ENCODE measurements around the gene DDX1.

DDX1 gene

DNA sequence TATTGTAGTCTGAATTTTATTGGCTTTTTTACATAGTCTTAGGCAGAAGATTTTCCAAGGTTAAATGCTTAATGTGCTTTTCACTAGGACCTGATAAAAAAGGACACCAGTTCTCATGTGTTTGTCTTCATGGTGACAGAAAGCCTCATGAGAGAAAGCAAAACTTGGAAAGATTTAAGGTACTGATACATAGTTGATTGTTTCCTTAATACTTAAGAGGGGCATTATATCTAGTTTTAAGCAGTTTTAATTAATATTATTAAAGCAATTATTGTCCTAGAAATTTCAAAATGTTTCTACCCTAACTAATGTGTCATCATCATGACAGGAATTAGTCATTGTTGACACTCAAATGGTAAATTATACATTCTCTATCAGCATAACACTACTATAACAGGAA, 35.3 kb downstream of the DDX1 start:
- no peak for DNase-seq

DNA sequence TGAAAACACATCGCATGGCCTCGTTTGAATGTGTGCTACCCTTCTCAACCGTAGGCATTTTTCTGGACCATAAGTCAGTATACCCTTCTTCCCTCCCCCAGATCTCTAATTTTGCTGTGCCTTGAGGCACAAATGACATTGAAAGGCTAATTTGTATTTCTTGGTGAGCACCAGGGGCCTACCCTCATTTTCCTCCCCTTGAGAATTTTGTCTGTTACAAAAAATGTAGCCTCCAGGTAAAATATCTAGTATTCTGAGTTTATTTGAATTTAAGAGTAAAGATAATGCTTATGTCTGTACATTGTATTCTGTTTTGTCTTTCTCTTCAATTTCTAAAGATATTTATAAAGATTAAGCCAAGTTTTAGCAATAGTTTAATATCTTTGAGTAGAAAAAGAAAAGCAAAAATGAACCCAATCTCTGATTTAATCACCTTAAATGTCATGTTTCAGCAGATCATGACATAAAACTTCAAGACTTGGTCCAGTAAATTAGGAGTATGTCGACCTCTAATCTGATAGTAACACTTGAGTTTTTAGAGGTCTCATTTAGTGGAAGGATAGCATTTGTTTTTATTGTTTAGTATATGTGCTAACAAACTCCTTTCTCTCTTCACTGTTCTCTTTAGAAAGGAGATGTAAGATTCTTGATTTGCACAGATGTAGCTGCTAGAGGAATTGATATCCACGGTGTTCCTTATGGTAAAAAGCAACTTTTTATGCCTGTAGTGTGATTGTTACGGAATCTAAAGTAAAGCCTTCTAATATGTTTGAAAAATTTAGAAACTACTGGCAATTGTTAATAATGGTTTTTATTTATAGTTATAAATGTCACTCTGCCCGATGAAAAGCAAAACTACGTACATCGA, 36.4 kb downstream of the DDX1 start:
- no peak for DNase-seq

DNA sequence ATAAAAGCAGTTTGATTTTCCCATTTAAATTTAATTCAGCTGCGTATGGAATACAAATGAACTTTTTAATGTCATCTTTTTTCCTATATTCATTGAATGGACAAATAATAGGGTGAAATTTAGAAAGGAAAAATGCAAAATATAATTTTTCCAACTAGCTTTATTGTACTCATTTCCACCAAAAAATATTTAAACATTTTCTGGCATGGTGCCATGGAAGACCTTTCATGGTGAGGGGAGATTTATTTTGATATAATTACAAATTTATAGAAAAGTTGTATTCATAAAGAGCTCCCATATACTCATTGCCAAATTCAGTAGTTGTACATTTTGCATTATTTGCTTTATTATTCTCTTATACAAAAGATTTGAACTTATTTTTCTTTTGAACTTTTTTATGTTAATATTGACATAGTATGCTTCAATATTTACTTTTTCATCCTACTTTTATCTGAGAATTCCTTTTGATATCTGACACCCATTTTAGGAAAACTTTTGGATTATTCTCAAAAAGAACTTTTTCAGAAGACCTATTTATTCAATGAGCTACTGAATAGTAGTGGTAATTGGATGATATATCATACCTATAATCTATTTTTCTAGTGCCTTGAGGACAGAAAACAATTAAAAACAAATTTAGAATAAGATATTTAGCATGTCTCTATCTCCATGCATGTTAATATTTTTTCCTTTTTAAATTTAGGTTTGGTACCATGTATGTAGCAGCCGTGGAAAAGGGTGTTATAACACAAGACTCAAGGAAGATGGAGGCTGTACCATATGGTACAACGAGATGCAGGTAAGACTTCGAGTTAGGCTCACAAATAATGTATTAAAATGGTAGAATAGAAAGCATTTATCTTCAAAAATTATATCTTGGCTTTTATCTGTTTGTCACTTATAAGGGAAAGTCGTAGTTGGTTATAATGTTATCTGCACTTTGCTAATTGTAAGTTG, 37.5 kb downstream of the DDX1 start:
- no peak for DNase-seq

DNA sequence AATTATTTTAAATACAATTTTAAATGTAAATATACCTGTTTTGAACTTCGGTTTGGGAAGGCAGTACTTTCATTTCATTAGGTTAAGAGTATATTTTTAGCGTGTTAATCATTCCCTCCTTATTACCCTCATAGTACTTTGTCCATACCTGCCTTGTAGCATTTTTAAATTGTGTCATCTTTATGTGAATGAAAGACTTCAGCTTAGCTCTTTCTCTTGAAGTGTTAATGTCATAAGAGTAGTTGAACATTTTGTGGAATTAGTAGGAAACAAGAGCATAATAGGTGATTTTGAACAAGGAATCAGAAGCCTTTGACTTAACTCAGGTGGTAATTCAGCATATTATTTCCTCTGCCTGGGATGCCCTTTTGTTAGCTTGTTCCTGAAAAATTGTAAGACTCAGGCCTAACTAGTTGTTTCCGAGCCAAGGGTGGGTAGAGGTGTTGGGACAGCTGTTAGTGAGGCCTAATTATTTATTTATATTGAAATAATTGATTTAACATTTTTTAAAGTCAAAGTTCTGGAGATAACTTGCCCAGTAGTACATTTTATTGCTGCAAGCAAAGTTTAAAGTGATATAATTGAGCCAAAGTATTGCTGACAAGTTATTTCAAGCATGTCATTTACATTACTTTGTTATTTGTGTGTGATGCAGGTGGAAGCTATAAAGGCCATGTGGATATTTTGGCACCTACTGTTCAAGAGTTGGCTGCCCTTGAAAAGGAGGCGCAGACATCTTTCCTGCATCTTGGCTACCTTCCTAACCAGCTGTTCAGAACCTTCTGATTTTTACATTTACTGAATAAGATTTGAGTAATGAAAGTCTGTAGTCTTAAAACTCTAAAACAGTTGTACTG, 38.7 kb downstream of the DDX1 start:
- no peak for DNase-seq

- no peak for DNase-seq
These were observed 39.5 kb downstream of the DDX1 start for GRCh38 chr2:15630978-15631719.

- DNase-seq = no peak
These were observed 40.2 kb downstream of the DDX1 start for GRCh38 chr2:15631883-15632282.

DNA sequence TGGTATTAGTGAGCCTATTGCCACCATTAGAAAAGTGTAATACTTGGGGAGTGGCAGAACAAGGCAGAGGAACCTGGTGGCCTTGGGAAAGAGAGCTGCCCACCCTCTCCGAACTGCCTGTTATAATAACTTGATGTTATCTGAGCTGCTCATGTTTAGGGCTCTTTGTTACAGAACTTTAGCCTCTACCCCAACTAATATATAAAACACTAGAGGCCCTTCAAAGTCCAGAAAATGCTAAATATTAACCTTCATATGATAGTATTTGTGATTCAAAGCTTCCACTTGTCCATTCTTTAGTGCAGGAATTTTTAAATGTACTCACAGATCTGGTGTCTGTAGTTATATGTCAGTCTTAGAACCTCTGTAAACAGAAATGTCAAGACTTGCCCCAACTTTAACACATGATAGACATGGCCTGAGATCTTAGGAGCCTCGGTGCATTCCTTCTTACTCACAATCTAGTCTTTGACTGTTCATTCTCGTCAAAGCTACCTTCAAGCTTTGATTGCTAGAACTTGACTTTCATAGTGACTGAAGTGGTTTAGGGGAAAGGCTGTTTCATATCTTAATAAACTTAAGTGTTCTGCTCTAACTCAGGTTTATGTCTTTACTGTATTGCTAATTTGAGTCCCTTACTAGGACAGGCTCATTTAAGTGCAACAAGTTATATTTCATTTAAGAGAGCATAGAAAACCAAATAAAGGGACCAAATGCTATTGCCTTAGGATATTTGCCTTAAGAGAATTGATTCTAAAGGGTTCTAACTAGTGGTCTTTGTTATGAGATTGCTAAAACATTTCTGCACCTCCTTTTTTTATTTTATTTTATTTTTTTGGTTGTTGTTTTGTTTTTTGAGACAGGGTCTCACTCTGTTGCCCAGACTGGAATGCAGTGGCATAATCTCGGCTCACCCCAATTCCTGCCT, 41.6 kb downstream of the DDX1 start:
- no peak for DNase-seq

GRCh38 chr2:15633971-15634346, 42.3 kb downstream of the DDX1 start:
- DNase-seq = no peak

DNA sequence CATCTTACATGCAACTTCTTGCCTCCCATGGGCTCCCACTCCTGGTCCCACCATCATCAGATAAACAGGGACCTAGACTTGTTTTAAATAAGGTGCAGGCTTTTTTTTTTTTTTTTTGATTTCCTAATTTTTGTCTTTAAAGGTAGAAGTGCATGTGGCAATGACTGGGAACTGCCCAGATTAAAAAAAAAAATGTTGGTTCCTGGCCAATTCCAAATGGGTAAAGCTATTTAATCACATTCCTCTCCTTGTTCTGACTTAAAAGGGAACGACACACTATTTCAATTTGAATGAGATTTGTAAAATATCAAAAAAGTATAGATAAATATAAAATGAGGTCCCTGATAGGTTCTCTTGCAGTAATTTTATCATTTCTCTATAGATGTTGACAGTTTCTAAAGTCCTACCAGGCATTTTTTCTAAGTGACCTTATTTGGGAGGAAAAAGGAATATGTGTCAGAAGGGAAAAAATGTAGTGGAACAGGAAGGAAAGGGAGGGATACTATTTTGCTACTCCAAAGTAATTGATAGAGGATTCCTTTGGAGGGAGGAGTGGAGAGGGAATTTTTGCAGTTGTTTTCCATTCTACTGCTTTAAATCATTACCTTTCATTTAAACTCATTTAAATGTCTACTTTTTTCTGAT, 43.3 kb downstream of the DDX1 start:
- DNase-seq = no peak

- DNase-seq = peak in 52 of 56 donors; percentile 7 to 88 (median 56)
These were observed 45.5 kb downstream of the DDX1 start for GRCh38 chr2:15636972-15637785.

- DNase-seq = no peak
These were observed 47.1 kb downstream of the DDX1 start for GRCh38 chr2:15638720-15639119.

DNA sequence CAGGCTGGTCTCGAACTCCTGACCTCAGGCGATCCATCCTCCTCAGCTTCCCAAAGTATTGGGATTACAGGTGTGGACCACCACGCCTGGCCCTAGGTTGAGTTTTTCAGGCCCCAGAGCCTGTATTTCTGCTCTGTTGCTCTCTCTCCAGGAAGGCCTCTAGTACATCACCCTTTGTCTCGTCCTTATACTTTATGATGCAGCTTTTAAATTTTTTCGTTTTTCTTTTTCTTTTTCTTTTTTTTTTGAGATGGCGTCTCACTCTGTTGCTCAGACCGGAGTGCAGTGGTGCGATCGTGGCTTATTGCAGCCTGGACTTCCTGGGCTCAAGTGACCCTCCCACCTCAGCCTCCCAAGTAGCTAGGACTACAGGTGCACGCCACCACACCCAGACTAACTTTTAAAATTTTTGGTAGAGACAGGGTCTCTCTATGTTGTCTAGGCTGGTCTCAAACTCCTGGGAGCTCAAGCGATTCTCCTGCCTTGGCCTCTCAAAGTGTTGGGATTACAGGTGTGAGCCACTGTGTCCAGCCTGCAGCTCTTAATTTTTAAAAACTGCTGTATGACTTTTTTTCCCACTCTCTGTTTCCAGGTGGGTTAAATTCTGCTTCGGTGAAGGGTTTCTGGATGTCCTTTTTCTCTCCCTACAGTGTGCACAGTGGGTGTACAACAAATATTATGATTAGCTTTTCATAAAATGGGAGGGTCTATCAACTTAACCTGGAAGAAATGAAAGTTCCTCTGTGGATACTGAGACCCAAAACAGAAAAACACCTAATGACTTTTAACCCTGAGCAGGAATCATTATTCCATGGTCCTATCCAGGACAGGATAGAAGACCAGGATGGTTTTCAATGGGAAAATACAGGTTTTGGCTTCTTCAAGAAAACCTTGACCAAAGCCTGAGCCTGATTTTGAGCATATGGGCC, 47.9 kb downstream of the DDX1 start:
- DNase-seq = no peak

DNA sequence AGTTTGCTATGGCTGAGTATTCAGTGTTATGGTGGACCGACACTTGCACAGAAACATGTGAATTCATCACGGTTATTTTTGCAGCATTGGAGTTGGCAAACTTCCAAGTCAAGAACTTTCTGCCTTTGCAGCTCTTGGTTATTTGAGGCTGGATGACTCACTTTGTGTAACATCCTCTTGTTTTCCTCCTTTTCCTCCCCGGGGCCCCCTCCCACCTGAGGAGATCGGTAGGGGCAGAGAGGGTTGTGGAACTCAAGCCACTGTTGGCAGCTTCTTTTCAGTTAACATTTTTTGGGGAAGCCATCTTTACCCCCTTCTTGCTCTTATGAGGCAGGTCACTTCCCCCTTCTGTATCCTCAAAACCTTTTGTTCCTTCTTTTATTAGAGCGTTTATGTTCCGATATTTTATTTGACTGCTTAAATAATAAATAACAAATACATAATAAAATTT, 48.6 kb downstream of the DDX1 start:
- DNase-seq = peak in 4 of 56 donors; percentile 6 to 40 (median 17)

- DNase-seq = no peak
These were observed 49.1 kb downstream of the DDX1 start for GRCh38 chr2:15640784-15641183.

GRCh38 chr2:15641530-15641982, 49.9 kb downstream of the DDX1 start:
- no peak for DNase-seq

DNA sequence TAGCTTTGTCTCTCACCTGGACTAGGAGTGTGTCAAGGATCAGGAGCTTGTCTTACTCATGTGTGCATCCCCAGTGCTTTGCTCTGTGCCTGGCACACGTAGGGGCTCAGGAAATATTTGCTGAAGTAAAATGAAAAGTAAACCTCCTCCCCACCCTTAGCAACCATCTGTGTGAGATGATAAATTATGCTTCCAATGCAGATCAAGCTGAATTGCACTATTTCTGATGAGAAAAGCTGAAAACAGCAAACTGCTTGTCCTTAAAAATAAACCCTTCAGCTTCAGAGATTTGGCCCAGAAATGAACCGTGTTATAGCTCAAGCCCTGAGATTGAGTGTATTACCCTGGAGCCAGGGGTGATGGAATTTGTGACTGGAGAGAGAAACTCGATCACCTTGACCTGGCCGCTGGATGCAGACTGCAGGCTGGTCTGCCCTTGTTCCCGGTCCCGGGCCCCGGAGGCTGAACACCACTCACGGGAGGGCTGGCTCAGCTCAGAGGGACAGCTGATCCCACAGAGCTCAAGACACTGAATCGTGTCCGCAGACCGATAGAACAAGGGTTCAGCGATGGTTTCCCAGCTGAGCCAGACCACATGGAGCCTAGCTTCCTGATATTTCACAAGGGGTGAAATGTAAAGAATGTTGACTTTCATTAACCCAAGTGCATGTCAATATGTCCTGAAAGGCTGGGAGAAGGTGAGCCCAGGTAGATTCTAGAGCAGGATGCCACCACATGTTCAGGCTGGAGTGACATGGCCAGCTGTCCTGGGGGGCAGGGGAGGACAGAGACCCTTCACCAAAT, 50.5 kb downstream of the DDX1 start:
- no peak for DNase-seq

Data from nucleus accumbens (tissue), 56 donors.